Activated T-cell treated with anti-CD3 and anti-CD28 coated beads, Interleukin-2, amount 50 U/mL, for 72 hours (primary cell): ENCODE results near the gene TMEM131L. TPM values are rescaled to one million over a fixed set of nuclear protein-coding genes. Genes with fewer than 3 reads are reported as not detected.

Source experiments
- ATAC-seq, 2 donors: fragments of 150-1000 bp; cut with Tn5 transposase; replicated peaks in 1 of 2; 2 replicates each; pipeline ENCODE4 v1.10.0; 2021; ENCODE audit warnings: moderate library complexity in 2 of 2, mild to moderate bottlenecking in 1 of 2
- DNase-seq, 2 donors: peaks; one replicate each; pipeline ENCODE4 v3.0.0; 2021 to 2022; ENCODE audit warnings: mixed read lengths in 1 of 2
- H3K27ac Mint-ChIP-seq: one replicate; pipeline ENCODE4 v1.8.0; 2022; ENCODE audit warnings: mild to moderate bottlenecking, moderate library complexity, mixed read lengths
- H3K27me3 Mint-ChIP-seq: one replicate; pipeline ENCODE4 v1.8.0; 2022; ENCODE audit warnings: low read depth, mixed read lengths
- H3K36me3 Mint-ChIP-seq, 2 donors: one replicate each; pipeline ENCODE4 v1.8.0; 2022; ENCODE audit warnings: mixed read lengths in 2 of 2, mild to moderate bottlenecking in 1 of 2; ENCODE audit not compliant: insufficient read depth in 2 of 2
- H3K4me1 Mint-ChIP-seq: one replicate; pipeline ENCODE4 v1.8.0; 2022; ENCODE audit warnings: low read depth, mixed read lengths
- H3K4me3 Mint-ChIP-seq, 2 donors: one replicate each; pipeline ENCODE4 v1.8.0; 2022; ENCODE audit warnings: mild to moderate bottlenecking in 2 of 2, mixed read lengths in 2 of 2, moderate library complexity in 2 of 2
- H3K9me3 Mint-ChIP-seq, 2 donors: one replicate each; pipeline ENCODE4 v1.8.0; 2022; ENCODE audit warnings: mixed read lengths in 2 of 2
- total RNA-seq, 2 donors: library from RNA; stranded (reverse); gene quantifications; one replicate each; pipeline ENCODE4 v1.2.3, GENCODE V29; 2022

Gene TMEM131L
- total RNA-seq, 2 donors from 2014 or later, result 32.7 to 44.4 TPM

DNA sequence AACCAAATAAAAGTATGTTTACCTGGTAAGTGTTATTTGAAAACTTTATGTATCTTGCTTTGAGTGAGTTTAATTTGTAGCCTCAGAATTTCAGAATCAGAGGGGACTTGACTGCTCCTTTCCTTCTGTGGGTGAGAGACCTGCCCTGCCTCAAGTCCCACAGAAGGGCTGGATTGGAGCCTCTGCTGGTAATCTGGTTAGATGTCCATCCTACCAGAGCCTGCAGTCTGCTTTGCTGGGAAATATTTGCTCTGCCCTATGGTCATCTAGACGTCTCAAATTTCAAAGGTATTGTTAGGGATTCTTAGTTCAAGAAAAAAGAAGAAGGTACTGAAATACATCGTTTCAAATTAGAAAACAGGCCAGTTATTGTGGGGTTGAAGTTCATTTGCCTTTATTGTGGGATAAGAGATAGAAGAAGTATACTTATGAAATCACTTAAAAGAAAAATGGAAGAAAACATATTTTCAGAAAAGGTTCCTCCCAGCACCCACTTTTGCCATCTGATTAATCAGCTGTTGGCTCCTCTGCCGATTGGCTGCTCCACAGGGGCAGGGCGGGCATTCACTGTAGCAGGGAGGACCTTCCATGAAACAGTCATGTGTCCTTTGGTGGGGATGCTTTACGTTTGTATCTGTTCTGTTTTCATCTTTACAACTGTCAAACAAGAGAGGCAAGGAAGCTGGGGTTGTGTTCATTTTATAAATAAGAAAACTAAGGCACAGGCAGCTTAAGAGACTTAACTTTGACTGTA is 144.6 kb downstream of the TMEM131L start:
- Mint-ChIP-seq H3K36me3 (peaks cover 17 to 48% of the 10 kb centered on the region in 2 donors), H3K4me3 (no peak overlapping the region), H3K27ac (no peak overlapping the region), H3K27me3 (no peaks in the 10 kb centered on the region), H3K9me3 (no peaks in the 10 kb centered on the region), H3K4me1 (peaks cover 38% of the 10 kb centered on the region)
- ATAC-seq (no peak), DNase-seq (no peak)

DNA sequence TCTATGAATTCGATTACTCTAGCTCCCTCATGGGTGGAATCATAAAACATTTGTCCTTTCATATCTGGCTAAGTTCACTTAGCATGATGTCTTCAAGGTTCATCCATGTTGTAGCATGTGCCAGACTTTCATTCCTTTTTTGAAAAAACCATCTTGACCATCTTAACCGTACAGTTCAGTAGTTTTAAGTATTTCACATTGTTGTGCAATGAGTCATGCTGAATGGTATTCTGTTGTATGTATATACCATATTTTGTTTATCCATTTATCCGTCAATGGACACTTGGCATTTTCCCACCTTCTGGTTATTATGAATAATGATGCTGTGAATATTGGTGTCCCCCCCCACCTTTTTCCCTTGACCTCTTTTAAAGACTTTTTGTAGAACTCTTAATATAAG is 145.5 kb downstream of the TMEM131L start:
- peaks cover 20 to 49% of the 10 kb centered on the region in 2 donors for H3K36me3 Mint-ChIP-seq
- peaks cover 45% of the 10 kb centered on the region for H3K4me1 Mint-ChIP-seq
- no peak overlapping the region for H3K4me3 Mint-ChIP-seq
- H3K9me3 Mint-ChIP-seq, result no peaks in the 10 kb centered on the region
- ATAC-seq (no peak), DNase-seq (no peak)
- no peaks in the 10 kb centered on the region for H3K27me3 Mint-ChIP-seq
- H3K27ac Mint-ChIP-seq, result peak overlapping the region; percentile 7

DNA sequence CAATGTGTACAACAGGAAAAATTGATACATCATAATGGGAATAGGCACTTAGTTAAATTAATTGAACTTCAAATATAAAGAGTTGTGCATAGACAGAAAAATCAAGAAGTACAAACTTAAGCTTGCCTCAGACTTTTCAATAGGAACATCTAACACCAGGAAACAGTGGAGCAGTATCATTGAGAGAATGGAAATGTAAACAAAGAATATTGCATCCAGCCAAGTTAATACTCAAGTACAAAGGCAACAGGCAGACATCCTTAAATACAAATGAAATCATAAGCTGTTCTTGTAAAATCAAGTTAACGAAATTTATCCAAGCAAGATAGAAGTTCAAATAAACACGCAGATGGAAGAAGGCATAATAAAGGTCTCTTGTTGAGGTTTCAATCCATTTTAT is 146.7 kb downstream of the TMEM131L start:
- Mint-ChIP-seq H3K27me3 (no peaks in the 10 kb centered on the region), H3K4me3 (no peak overlapping the region), H3K4me1 (peaks cover 51% of the 10 kb centered on the region), H3K27ac (peak overlapping the region; percentile 10), H3K36me3 (peaks cover 24 to 57% of the 10 kb centered on the region in 2 donors), H3K9me3 (peaks cover 0 to 1% of the 10 kb centered on the region in 2 donors)
- no peak for ATAC-seq
- DNase-seq, result no peak

DNA sequence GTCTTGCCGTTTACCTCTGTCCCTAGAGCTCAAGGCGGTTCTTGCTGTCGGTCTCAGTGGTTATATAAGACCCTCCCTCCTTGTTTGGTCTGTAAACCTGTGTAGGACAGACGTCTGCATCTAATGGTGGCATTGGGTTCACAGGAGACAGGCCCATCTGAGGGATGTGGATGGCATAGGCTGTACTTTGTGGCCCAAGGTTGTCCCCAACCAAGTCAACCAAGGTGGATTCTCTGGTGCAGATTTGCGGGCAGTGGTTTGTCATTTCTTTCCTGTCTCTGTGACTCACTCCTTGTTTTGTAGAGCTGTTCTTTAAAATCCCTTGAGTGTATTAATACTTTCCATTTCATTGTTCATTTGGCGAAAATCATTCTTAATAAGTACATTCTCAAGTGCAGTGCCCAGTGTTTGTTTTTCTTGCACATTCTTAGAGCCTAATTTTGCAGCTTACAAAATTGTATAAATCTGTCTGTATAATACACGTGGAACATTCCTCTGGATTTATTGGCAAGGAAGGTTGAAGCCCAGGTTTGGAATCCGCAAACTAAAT is 149.9 kb downstream of the TMEM131L start:
- ATAC-seq (peak; percentile 97), DNase-seq (peak; percentile 68 to 75)
- Mint-ChIP-seq H3K4me1 (peaks cover 47% of the 10 kb centered on the region), H3K27ac (peak overlapping the region; percentile 71), H3K27me3 (no peaks in the 10 kb centered on the region), H3K9me3 (peaks cover 0 to 1% of the 10 kb centered on the region in 2 donors), H3K36me3 (peaks cover 28 to 60% of the 10 kb centered on the region in 2 donors), H3K4me3 (peak overlapping the region; percentile 6 to 51)

DNA sequence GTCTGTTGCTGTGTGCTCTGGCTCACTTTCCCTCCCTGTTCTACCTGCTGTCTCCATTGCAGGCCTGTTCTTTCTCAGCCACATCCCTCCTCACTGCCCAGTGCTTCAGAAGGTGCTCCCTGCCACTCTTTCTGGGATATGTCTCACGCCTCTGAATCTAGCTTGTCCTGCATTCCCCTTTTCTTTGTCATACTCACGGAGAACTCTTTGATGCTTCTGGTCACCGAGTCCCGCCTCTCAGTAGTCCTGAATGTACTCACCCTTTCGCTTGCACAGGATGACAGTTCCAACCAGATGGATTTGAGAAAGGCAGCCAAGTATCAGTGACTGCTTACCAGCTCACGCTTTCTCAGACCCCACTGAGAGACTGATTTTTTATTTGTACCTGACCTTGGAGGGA is 152.7 kb downstream of the TMEM131L start:
- Mint-ChIP-seq H3K27me3 (no peaks in the 10 kb centered on the region), H3K27ac (no peak overlapping the region), H3K36me3 (peaks cover 25 to 58% of the 10 kb centered on the region in 2 donors), H3K4me1 (peaks cover 51% of the 10 kb centered on the region), H3K4me3 (no peak overlapping the region), H3K9me3 (peaks cover 0 to 1% of the 10 kb centered on the region in 2 donors)
- DNase-seq (no peak), ATAC-seq (no peak)

DNA sequence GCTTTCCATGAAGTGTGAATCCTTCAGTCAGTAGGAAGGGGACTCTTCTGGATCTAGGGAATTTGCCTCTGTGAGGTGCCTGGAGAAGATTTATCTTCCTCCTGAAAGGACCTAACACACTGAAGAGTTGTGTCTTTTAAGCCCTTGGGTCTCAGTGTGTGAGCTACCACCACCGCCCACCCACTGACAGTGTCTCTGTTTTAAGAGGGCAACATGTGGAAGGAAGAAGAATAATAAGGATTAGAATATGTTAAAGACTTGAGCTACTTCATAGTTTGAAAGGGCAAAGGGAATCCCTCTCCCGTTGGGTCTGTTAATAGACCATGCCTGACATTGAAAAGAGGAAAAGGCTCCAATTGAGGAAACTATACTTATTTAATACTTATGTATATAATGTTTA is 153.7 kb downstream of the TMEM131L start:
- no peak overlapping the region for H3K27ac Mint-ChIP-seq
- ATAC-seq (no peak), DNase-seq (no peak)
- H3K9me3 Mint-ChIP-seq, result peaks cover 0 to 1% of the 10 kb centered on the region in 2 donors
- peaks cover 20 to 54% of the 10 kb centered on the region in 2 donors for H3K36me3 Mint-ChIP-seq
- peaks cover 41% of the 10 kb centered on the region for H3K4me1 Mint-ChIP-seq
- H3K27me3 Mint-ChIP-seq, result no peaks in the 10 kb centered on the region
- no peak overlapping the region for H3K4me3 Mint-ChIP-seq

DNA sequence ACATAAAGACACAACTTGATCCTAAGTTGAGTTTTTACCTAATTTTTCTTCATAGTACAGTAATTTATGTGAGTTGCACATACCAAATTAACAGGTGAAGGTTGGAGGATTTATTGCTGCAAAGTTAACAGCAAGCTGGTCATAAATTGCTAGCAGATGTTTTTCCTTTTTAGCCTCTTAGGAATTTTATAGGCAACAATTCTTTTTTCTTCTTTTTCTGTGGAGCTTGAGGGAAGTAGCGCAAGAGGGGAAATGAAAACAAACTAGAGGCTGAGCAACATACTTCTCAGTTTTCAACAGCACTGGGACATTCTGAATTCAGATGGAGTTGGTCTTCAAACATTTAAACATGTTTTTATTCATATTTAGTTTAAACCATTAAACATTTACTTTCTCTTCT is 154.2 kb downstream of the TMEM131L start:
- peaks cover 17 to 51% of the 10 kb centered on the region in 2 donors for H3K36me3 Mint-ChIP-seq
- no peaks in the 10 kb centered on the region for H3K27me3 Mint-ChIP-seq
- peak overlapping the region; percentile 84 for H3K27ac Mint-ChIP-seq
- H3K4me3 Mint-ChIP-seq, result no peak overlapping the region
- DNase-seq, result no peak
- peaks cover 35% of the 10 kb centered on the region for H3K4me1 Mint-ChIP-seq
- peaks cover 0 to 1% of the 10 kb centered on the region in 2 donors for H3K9me3 Mint-ChIP-seq
- no peak for ATAC-seq

DNA sequence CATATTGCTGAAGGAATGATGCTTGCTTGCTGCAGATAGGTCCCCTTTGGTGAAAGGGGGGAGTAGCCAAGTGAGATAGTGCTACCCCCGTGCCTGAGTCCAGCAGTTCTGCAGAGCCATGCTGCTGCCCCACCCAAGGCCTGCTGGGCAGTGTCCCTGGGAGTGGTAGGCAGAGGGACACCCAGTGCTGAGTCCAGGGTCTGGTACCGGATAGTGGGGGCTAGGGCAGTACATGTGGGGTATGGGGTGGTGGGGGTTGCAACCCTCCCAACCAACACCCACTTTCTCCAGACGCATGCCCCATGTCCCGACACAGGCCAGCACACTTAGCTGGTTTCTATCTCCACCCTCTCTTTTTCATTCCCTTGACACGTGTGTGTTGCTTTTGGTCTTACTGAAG is 155.9 kb downstream of the TMEM131L start:
- no peak for DNase-seq
- no peaks in the 10 kb centered on the region for H3K27me3 Mint-ChIP-seq
- H3K27ac Mint-ChIP-seq, result no peak overlapping the region
- H3K4me1 Mint-ChIP-seq, result peaks cover 21% of the 10 kb centered on the region
- H3K9me3 Mint-ChIP-seq, result peaks cover 0 to under 1% of the 10 kb centered on the region in 2 donors
- ATAC-seq, result no peak
- peaks cover 8 to 48% of the 10 kb centered on the region in 2 donors for H3K36me3 Mint-ChIP-seq
- no peak overlapping the region for H3K4me3 Mint-ChIP-seq

DNA sequence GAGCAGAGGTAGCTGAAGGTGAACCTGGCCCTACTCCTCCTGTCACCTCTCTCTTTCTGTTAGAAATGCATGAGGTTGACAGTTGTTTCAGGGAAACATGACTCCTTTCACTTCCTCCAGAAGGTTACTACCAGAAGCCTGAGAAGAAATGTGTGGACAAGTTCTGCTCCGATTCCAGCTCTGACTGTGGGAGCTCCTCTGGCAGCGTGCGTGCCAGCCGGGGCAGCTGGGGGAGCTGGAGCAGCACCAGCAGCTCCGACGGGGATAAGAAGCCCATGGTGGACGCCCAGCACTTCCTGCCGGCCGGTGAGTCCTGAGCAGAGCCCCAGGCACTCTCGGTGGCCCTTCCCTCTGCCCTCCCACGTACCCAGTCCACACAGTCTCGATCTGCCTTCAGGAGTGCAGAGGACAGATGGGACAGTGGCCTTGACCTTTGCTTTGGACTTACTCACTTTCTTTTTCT is 156.6 kb downstream of the TMEM131L start:
- ATAC-seq, result no peak
- H3K27ac Mint-ChIP-seq, result peak overlapping the region; percentile 7
- no peaks in the 10 kb centered on the region for H3K27me3 Mint-ChIP-seq
- no peaks in the 10 kb centered on the region for H3K9me3 Mint-ChIP-seq
- H3K36me3 Mint-ChIP-seq, result peaks cover 6 to 47% of the 10 kb centered on the region in 2 donors
- no peak for DNase-seq
- H3K4me1 Mint-ChIP-seq, result peaks cover 18% of the 10 kb centered on the region
- no peak overlapping the region for H3K4me3 Mint-ChIP-seq

DNA sequence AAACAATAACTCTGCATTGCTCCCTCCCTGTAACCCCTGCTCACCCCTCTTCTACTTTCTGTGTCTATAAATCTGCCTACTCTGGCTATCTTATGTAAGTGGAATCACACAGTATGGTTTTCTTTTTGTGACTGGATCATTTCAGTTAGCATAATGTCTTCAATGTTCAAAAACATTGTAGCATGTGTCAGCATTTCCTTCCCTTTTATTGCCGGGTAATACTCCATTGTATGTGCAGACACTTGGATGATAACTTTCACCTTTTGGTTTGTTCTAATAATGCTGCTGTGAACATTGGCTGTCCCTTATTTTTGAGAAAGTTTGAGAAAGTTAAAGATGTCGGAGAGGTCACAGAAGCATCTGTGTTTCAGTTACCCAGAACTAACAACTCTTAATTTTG is 157.3 kb downstream of the TMEM131L start:
- H3K9me3 Mint-ChIP-seq, result no peaks in the 10 kb centered on the region
- H3K4me3 Mint-ChIP-seq, result no peak overlapping the region
- no peak for DNase-seq
- H3K4me1 Mint-ChIP-seq, result peaks cover 18% of the 10 kb centered on the region
- H3K27me3 Mint-ChIP-seq, result no peaks in the 10 kb centered on the region
- H3K27ac Mint-ChIP-seq, result peak overlapping the region; percentile 31
- H3K36me3 Mint-ChIP-seq, result peaks cover 8 to 45% of the 10 kb centered on the region in 2 donors
- no peak for ATAC-seq

DNA sequence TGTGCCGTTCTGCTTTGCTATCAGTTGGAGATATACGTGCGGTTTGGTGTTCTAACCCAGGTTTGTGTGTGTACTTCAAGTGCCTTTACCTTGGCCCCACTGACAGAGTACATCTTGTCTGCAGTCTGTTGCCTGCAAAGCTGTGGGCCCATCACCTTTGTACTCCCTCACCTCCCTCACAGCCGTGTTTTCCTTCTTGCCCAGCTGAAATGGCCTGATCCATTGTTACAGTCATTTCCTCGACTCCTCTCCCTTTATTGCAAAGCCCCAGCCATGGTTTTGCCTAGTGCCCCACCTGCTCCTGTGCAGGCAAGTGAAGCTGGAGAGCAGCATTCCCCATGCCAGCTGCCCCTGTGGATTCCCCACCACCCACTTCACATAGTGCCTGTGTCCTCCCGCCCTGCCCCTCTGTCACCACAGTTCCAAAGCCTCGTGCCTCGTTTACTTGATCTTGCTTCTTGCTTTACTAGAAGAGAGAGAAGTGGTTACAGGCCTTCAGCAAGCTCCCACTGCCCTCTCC is 162.7 kb downstream of the TMEM131L start:
- Mint-ChIP-seq H3K27me3 (no peaks in the 10 kb centered on the region), H3K27ac (no peak overlapping the region), H3K36me3 (peaks cover 9 to 38% of the 10 kb centered on the region in 2 donors), H3K9me3 (no peaks in the 10 kb centered on the region), H3K4me3 (no peak overlapping the region), H3K4me1 (no peaks in the 10 kb centered on the region)
- no peak for DNase-seq
- ATAC-seq, result no peak

DNA sequence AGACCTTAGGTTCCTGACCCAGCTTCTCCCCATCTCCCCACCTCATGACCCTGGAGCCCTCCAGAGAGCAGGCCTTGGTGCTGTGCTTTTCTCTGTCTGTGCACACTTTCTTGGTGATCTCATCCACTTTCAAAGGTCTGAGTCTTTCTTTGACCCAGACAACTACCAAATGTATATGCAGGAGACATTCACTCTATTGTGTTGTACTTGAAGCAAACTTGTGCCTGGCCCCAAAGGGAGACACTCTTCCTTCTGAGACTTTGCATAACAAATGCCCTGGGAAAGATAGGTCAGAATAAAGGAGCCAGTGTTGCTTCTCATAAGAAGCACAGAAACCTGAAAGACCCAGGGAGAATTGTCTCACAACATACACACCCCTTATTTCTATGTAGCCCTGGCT is 163.6 kb downstream of the TMEM131L start:
- H3K4me1 Mint-ChIP-seq, result no peaks in the 10 kb centered on the region
- H3K27me3 Mint-ChIP-seq, result no peaks in the 10 kb centered on the region
- H3K4me3 Mint-ChIP-seq, result no peak overlapping the region
- peaks cover 11 to 39% of the 10 kb centered on the region in 2 donors for H3K36me3 Mint-ChIP-seq
- no peaks in the 10 kb centered on the region for H3K9me3 Mint-ChIP-seq
- no peak overlapping the region for H3K27ac Mint-ChIP-seq
- ATAC-seq (no peak), DNase-seq (no peak)

DNA sequence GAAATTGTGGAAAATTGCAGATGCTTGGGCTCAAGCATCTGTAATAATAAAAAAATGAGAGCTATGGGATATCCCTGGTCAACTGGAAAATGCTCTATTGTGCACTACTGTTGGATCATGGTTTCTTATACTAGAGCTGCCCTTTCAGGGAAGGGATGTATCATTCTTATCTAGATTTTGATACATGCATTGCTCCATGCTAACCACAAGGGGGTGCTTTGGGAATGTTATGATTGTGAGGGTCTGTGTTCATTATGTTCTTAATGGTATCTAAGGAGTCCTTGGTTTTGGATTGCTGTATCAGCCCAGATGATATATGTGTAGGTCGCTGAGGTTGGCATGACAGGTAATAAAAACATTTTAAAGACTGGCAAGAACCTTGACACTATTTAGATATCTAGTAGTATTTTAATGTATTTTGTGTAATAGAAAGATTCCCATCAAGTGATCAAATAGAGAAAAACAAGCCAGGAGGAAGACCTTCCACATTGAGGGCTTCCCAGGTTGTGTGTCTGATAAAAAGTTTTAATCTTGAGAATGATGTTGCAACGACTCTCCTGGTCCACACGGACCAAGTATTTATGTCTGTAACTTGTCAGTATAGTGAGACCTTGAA is 168.7 kb downstream of the TMEM131L start:
- H3K4me3 Mint-ChIP-seq, result no peak overlapping the region
- H3K9me3 Mint-ChIP-seq, result no peaks in the 10 kb centered on the region
- no peak overlapping the region for H3K27ac Mint-ChIP-seq
- DNase-seq (no peak), ATAC-seq (peak; percentile 32 to 37)
- H3K27me3 Mint-ChIP-seq, result no peaks in the 10 kb centered on the region
- peaks cover 9% of the 10 kb centered on the region for H3K4me1 Mint-ChIP-seq
- peaks cover 4 to 30% of the 10 kb centered on the region in 2 donors for H3K36me3 Mint-ChIP-seq
